Measurements from ENCODE around the gene UCP3.

The UCP3 gene

DNA sequence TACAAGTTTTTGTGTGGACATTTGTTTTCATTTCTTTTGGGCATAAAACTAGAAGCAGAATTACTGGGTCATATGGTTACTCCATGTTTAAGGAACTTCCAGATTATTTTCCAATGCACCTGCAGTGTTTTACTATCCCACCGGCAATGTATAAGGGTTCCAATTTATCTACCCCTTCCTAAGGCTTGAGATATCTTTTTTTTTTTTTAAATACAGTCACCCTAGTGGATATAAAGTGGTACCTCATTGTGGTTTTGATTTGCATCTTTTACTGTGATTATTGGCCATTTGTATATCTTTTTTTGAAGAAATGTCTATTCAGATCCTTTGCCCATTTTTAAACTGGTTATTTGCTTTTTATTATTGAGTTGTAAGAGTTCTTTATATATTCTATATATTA is 34.6 kb upstream of the UCP3 start:
- no peak for TF ChIP-seq CTCF (IDR thresholded peaks at IDR 0.05; ENCODE audit: low read depth, low read length, missing control alignments)
- no peak for DNase-seq (ENCODE audit: low read depth)
- in situ Hi-C loops (cut with HindIII; ENCODE audit: low sequenced_read_pairs), result no loop called here
- no peak overlapping the region for H3K4me3 ChIP-seq (ENCODE audit: low read depth, low read length)

DNA sequence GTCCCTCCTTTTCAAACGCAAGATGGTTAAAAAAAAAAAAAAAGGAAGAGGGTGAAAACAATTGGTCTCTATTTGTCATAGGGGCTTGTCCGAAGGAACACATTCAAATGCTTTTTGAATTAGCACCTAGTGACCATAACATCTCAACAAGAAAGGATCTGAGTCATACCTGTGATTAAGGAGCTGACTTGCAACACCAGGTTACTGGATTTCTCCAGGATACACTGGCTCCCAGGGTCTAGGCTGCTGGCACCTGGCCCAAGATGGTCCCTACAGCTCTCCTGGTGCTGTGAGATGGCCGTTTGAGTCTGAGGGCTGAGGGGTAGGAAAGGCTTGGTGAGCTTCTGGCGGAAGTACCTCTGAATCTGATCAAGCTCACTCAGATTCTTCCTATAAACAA is 28.4 kb upstream of the UCP3 start:
- no peak for TF ChIP-seq CTCF (IDR thresholded peaks at IDR 0.05; ENCODE audit: low read depth, low read length, missing control alignments)
- in situ Hi-C loops (cut with HindIII; ENCODE audit: low sequenced_read_pairs), result no loop called here
- DNase-seq (ENCODE audit: low read depth), result peak; percentile 11
- H3K4me3 ChIP-seq (ENCODE audit: low read depth, low read length), result no peak overlapping the region

DNA sequence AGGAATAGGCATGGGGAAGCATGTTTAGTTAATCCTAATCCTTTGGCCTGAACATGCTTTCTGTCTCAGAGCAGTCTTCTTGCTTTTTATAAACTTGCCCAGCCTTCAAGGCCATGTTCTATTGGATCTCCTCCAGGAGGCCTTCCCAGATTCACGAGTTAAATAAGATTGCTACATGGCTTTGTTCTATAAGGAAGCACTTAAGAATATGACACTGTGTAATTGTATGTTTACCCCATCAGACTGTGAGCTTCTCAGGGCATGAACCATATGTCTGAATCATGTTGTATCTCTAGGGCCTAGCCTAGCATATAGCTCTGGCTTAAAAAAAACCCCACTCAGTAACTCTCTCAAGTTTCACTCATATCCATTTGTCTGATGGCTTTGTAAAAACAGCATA is 26.4 kb upstream of the UCP3 start:
- in situ Hi-C loops (cut with HindIII; ENCODE audit: low sequenced_read_pairs), result no loop called here
- no peak overlapping the region for H3K4me3 ChIP-seq (ENCODE audit: low read depth, low read length)
- no peak for TF ChIP-seq CTCF (IDR thresholded peaks at IDR 0.05; ENCODE audit: low read depth, low read length, missing control alignments)
- DNase-seq (ENCODE audit: low read depth), result no peak

DNA sequence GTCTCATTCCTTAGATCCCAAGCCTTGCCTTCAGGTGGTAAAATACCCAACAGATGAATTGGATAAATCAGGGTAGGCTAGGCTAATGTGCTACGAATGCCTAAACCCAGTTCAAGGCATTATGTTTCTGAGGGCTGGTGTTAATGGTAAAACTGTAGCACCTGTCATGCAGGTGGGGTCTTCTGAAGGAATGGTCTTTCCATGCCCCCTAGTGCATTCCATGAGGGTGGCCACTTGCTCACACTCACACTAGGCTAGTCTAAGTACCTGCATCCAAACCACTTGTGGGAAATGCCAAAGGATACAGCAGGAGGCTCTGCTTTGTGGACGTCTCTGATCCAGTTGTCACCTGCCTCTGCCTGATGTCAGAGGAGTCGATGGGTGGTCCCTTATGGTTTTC is 24.2 kb upstream of the UCP3 start:
- DNase-seq (ENCODE audit: low read depth), result no peak
- H3K4me3 ChIP-seq (ENCODE audit: low read depth, low read length), result no peak overlapping the region
- in situ Hi-C loops (cut with HindIII; ENCODE audit: low sequenced_read_pairs), result no loop called here
- TF ChIP-seq CTCF (IDR thresholded peaks at IDR 0.05; ENCODE audit: low read depth, low read length, missing control alignments), result no peak

DNA sequence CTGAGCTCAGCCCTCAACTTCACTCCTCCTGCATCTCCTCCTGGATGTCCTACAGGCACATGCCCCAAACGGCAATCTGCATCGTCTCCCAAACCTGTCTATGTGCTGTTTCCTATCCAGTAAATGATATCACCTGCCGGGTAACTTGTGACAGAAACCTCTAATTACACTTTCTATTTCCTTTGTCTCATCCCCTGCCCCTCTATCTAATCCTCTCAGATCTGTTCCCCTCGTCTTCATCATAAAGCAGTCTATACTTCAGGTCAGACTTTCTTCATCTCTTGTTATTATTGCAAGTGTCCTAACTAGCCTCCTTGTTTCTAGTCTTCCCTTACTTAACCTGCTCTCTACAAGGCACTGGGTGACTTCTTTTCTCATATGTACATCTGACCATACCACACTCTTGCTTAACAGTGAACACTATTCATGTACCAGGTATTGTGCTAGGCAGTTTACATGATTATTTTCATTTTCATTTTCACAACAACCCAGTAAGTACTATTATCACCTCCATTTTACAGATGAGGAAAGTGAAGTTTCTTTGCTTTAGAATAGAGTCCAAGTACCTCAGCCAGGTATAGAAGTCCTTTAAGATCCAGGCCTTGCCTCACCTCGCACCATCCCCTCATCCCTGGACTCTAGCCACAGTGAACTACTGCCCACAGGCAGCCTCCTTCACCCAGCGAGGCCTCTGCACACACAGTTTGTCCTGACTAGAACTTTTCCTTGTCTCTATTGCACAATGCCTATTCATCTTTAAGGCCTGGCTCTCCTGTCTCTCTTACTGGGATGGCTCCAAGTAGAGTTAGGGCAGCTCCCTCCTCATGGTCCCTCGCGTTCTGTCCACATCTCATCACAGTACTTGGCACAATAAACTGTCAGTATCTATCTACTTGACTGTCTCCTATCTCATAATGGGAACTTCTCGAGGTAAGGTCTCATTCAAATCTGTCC is 22.1 kb upstream of the UCP3 start:
- TF ChIP-seq CTCF (IDR thresholded peaks at IDR 0.05; ENCODE audit: low read depth, low read length, missing control alignments), result no peak
- H3K4me3 ChIP-seq (ENCODE audit: low read depth, low read length), result no peak overlapping the region
- DNase-seq (ENCODE audit: low read depth), result no peak
- in situ Hi-C loops (cut with HindIII; ENCODE audit: low sequenced_read_pairs), result no loop called here

- no peak overlapping the region for H3K4me3 ChIP-seq (ENCODE audit: low read depth, low read length)
- TF ChIP-seq CTCF (IDR thresholded peaks at IDR 0.05; ENCODE audit: low read depth, low read length, missing control alignments), result no peak
- in situ Hi-C loops (cut with HindIII; ENCODE audit: low sequenced_read_pairs), result no loop called here
- DNase-seq (ENCODE audit: low read depth), result no peak
These were observed 16.7 kb upstream of the UCP3 start for GRCh38 chr11:74025467-74026166.

Data from astrocyte of the cerebellum (primary cell).